Sigmoid colon (tissue), 7 donors: ENCODE results near the gene KRT78. TPM values are rescaled to one million over a fixed set of nuclear protein-coding genes. Genes with fewer than 3 reads are reported as not detected.

Source experiments
- DNase-seq: peaks from one replicate; pipeline ENCODE4 v3.0.0-alpha.2; 2019
- H3K27ac ChIP-seq, 4 donors: fragments of 200-600 bp; sonication (generic); one replicate each; pipeline ENCODE4 v1.5.1; 2016 to 2019; ENCODE audit warnings: mild to moderate bottlenecking in 1 of 4
- H3K27me3 ChIP-seq, 3 donors: fragments of 200-600 bp; sonication (generic); one replicate each; pipeline ENCODE4 v1.5.1; 2019; ENCODE audit warnings: mild to moderate bottlenecking in 1 of 3
- H3K36me3 ChIP-seq, 4 donors: fragments of 200-600 bp; sonication (generic); one replicate each; pipeline ENCODE4 v1.5.1; 2016 to 2019
- H3K4me1 ChIP-seq, 4 donors: fragments of 200-600 bp; sonication (generic); one replicate each; pipeline ENCODE4 v1.5.1; 2017 to 2019
- H3K4me3 ChIP-seq, 4 donors: fragments of 200-600 bp; sonication (generic); one replicate each; pipeline ENCODE4 v1.5.1; 2017 to 2019; ENCODE audit warnings: mild to moderate bottlenecking in 2 of 4, moderate library complexity in 1 of 4
- H3K9me3 ChIP-seq, 4 donors: fragments of 200-600 bp in 3 of 4; sonication (generic) in 3 of 4; one replicate each; pipeline versions ENCODE4 v1.5.1 to v1.6.1; 2013 to 2019
- CTCF ChIP-seq, 4 experiments: fragments of 450-650 bp in 3 of 4; fragments of 200-600 bp in 1 of 4; IDR thresholded peaks; one replicate each; pipeline ENCODE4 v1.5.1; 2016 to 2019; ENCODE audit warnings: antibody characterized with exemption in 4 of 4, mild to moderate bottlenecking in 3 of 4, moderate library complexity in 2 of 4
- EP300 ChIP-seq, 4 donors: sonication (generic); formaldehyde crosslinking; IDR thresholded peaks; one replicate each; pipeline ENCODE4 v1.6.1; 2017; ENCODE audit warnings: antibody characterized with exemption in 4 of 4
- POLR2A ChIP-seq, 2 donors: fragments of 450-650 bp; IDR thresholded peaks; one replicate each; pipeline ENCODE4 v1.6.1; 2016; ENCODE audit warnings: antibody characterized with exemption in 2 of 2, mild to moderate bottlenecking in 2 of 2, moderate library complexity in 2 of 2
- POLR2AphosphoS5 ChIP-seq, 4 donors: sonication (generic); formaldehyde crosslinking; IDR thresholded peaks; one replicate each; pipeline ENCODE4 v1.6.1; 2017; ENCODE audit warnings: antibody characterized with exemption in 4 of 4
- WGBS, 2 donors: extraction: QIAGEN DNeasy Blood & Tissue Kit; methylation state at CpG; one replicate each; pipeline ENCODE4 v1.1.7; 2013; 5-methylcytosine and 5-hydroxymethylcytosine counted together
- intact Hi-C: fragments of 100-400 bp; cut with DNase I; formaldehyde crosslinking; loops from one replicate; pipeline ENCODE4 v1.15.1; 2023
- polyA plus RNA-seq, 3 donors: library from polyadenylated mRNA; stranded (reverse); fragments of 200-250 nt; gene quantifications; one replicate each; pipeline ENCODE4 v1.2.3, GENCODE V29; 2013
- total RNA-seq, 4 donors: library from RNA; depleted of rRNA; stranded (reverse); fragments of >200 nt; gene quantifications; one replicate each; pipeline ENCODE4 v1.1.0, GENCODE V29; 2016
- donor health status: healthy with polysubstance abuse.
- donor health status: Bipolar disorder and iron deficiency.
- donor health status: healthy.

KRT78 gene
- total and polyA plus RNA-seq, 7 donors: 0.20 to 5.4 TPM; not detected in 5

- no peak for DNase-seq
- Histone ChIP-seq H3K36me3 (no peaks in the 10 kb centered on the region), H3K4me3 (no peak overlapping the region), H3K9me3 (no peaks in the 10 kb centered on the region), H3K4me1 (no peaks in the 10 kb centered on the region), H3K27me3 (no peaks in the 10 kb centered on the region), H3K27ac (no peak overlapping the region)
- intact Hi-C loops: no loop called here
- TF ChIP-seq EP300 (IDR thresholded peaks at IDR 0.05) (no peak), POLR2AphosphoS5 (IDR thresholded peaks at IDR 0.05) (no peak), CTCF (IDR thresholded peaks at IDR 0.05) (no peak)
- 86% methylated on average over 9 of the region's 9 CpGs for WGBS, 2 donors
Observed at GRCh38 chr12:52836491-52837412, 12.0 kb downstream of the KRT78 start.

GRCh38 chr12:52836042-52836466, 12.7 kb downstream of the KRT78 start:
- no peaks in the 10 kb centered on the region for H3K36me3 ChIP-seq
- H3K9me3 ChIP-seq: no peaks in the 10 kb centered on the region
- DNase-seq: no peak
- TF ChIP-seq EP300 (IDR thresholded peaks at IDR 0.05): no peak
- no peak for TF ChIP-seq POLR2A (IDR thresholded peaks at IDR 0.05)
- no peak for TF ChIP-seq POLR2AphosphoS5 (IDR thresholded peaks at IDR 0.05)
- no peak for TF ChIP-seq CTCF (IDR thresholded peaks at IDR 0.05)
- no peak overlapping the region for H3K4me3 ChIP-seq
- H3K27me3 ChIP-seq: no peaks in the 10 kb centered on the region
- H3K27ac ChIP-seq: no peak overlapping the region
- intact Hi-C loops: no loop called here
- 72 to 78% methylated on average over 7 of the region's 7 CpGs for WGBS, 2 donors
- no peaks in the 10 kb centered on the region for H3K4me1 ChIP-seq

- Histone ChIP-seq H3K4me3 (no peak overlapping the region), H3K27ac (no peak overlapping the region), H3K4me1 (no peaks in the 10 kb centered on the region), H3K9me3 (no peaks in the 10 kb centered on the region), H3K27me3 (no peaks in the 10 kb centered on the region), H3K36me3 (no peaks in the 10 kb centered on the region)
- intact Hi-C loops: no loop called here
- 84 to 86% methylated on average over 15 of the region's 15 CpGs for WGBS, 2 donors
- TF ChIP-seq POLR2A (IDR thresholded peaks at IDR 0.05): no peak
- TF ChIP-seq CTCF (IDR thresholded peaks at IDR 0.05): no peak
- no peak for TF ChIP-seq EP300 (IDR thresholded peaks at IDR 0.05)
- no peak for TF ChIP-seq POLR2AphosphoS5 (IDR thresholded peaks at IDR 0.05)
- no peak for DNase-seq
Observed at GRCh38 chr12:52835271-52836041, 13.3 kb downstream of the KRT78 start.

GRCh38 chr12:52834727-52835001, 14.1 kb downstream of the KRT78 start:
- H3K4me3 ChIP-seq: no peak overlapping the region
- TF ChIP-seq EP300 (IDR thresholded peaks at IDR 0.05) (no peak), CTCF (IDR thresholded peaks at IDR 0.05) (no peak), POLR2A (IDR thresholded peaks at IDR 0.05) (no peak), POLR2AphosphoS5 (IDR thresholded peaks at IDR 0.05) (no peak)
- H3K9me3 ChIP-seq: no peaks in the 10 kb centered on the region
- WGBS, 2 donors: 58 to 77% methylated on average over 4 of the region's 4 CpGs
- H3K4me1 ChIP-seq: no peaks in the 10 kb centered on the region
- no peaks in the 10 kb centered on the region for H3K36me3 ChIP-seq
- H3K27me3 ChIP-seq: no peaks in the 10 kb centered on the region
- intact Hi-C loops: no loop called here
- no peak for DNase-seq
- H3K27ac ChIP-seq: no peak overlapping the region
